Measurements from ENCODE around the gene ZNF277.

Gene ZNF277

DNA sequence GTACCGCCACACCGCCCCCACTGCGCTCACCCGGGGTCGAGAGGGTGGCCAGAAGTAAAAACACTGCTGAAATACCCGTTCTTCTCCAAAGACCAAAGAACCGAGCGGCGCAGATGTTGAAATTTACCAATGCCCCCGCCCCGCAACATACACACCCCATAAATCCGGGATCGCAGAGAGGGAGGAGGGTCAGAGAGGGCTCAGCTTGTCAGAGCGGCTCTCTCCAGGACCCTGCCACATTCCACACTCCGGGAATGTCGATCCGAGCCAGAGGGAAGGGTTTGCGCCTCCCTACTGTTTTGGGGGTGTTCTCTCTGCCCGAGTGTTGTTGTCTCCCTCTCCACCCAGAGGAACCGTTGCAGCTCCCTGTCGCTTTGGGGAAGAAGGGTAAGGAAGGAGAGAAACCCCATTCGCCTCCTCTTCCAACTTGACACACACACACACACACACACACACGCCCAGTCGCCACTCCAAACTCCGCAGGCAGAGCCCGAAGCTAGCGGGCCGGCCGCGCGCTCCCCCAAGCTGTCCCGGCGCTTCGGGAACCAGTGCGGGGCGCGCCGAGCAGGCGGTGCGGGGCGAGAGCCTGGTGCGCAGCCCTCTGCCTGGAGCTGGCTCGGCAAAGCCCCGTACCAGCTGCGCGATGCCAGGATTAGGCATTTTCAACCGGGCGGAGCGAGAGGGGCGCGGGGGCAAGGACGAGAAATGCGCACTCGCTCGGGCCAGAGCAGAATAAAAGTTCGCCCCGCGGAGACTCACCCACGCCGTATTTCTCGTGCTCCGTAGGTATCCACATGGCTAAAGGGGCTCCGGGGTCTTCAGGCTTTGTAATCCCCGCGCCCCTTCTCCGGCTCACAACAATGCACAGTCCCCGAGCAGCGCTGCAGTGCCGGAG, 905 bp upstream of the ZNF277 start:
- DNase-seq (ENCODE audit: extremely low spot score, insufficient read length, low read depth) (peak; percentile 8), FAIRE-seq (no peak)

DNA sequence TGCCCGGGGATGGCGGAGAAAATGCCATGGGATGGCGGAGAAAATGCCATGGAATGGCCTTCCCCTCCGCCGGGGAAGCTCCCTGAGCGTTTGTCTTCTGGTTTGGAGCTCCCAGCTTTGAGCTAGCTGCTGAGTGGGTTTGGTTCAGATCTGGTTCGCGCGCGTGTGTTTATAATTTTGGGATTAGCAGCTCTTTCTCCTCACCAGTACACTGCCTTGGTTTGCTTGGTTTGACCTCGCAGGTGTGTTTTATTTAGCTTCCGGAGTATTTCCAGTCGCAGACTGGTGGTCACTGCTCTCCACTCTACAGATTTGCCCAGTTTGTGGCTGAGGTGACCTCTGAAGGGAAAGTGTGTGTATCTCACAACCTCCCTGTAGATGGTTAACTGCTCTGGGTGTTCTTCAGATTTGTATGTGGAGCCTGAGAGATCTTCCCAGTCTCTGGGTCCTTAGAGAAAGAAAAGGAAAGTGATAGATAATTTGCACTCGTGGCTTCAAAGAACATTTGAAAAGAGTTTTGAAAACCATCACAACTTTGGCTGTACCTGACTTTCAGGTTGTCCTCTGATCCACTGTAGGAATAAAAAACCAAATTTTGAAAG, 597 bp downstream of the ZNF277 start:
- no peak for DNase-seq (ENCODE audit: extremely low spot score, insufficient read length, low read depth)
- FAIRE-seq, result no peak

- FAIRE-seq, result no peak
- no peak for DNase-seq (ENCODE audit: extremely low spot score, insufficient read length, low read depth)
Observed at GRCh38 chr7:112207765-112208164, 1.3 kb downstream of the ZNF277 start.

- FAIRE-seq (no peak), DNase-seq (ENCODE audit: extremely low spot score, insufficient read length, low read depth) (no peak)
Observed at GRCh38 chr7:112211348-112211907, 4.9 kb downstream of the ZNF277 start.

DNA sequence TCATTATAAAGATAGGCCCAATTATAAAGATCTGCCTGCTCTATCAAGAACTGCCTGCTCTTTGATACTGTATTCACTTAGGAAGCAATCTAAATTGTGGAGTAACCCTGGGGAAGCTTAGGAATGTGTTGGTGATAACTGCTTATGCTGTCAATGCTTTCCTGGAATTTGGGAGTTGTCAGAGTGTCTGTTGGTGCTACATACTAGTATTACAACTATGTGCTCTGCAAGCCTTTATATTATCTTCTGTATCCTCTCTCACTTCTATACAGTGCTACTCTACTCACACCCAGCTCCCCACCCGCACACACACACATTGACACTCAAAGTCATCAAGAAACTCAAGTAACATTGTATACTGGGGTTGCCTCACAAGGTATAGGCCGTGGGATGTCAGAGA, 6.1 kb downstream of the ZNF277 start:
- FAIRE-seq, result no peak
- no peak for DNase-seq (ENCODE audit: extremely low spot score, insufficient read length, low read depth)

- FAIRE-seq (no peak), DNase-seq (ENCODE audit: extremely low spot score, insufficient read length, low read depth) (no peak)
Observed at GRCh38 chr7:112213735-112214134, 7.2 kb downstream of the ZNF277 start.

GRCh38 chr7:112214268-112214667, 7.8 kb downstream of the ZNF277 start:
- DNase-seq (ENCODE audit: extremely low spot score, insufficient read length, low read depth), result no peak
- FAIRE-seq, result no peak

GRCh38 chr7:112214883-112215282, 8.4 kb downstream of the ZNF277 start:
- no peak for FAIRE-seq
- no peak for DNase-seq (ENCODE audit: extremely low spot score, insufficient read length, low read depth)

- DNase-seq (ENCODE audit: extremely low spot score, insufficient read length, low read depth), result no peak
- no peak for FAIRE-seq
Observed at GRCh38 chr7:112215787-112216186, 9.3 kb downstream of the ZNF277 start.

GRCh38 chr7:112220877-112221434, 14.5 kb downstream of the ZNF277 start:
- FAIRE-seq, result no peak

DNA sequence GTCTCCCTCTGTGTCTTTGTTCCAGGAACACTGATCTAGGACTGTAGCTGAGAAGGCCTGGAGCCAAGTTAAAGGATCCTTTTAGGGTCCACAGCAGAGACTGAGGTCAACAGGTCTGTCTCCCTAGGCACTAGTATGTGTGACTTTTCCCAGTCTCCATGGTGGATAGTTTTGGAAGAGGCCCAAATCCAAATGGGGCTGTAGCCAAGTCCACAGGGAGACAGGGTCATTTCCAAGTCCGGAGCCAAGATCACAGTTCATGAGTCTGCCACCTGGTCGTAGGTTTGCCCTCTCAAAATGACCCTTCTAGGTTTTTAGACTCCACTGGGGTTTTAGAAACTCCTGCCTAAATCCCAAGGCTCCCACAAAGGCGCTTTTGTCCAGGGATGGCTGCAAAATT, 16.8 kb downstream of the ZNF277 start:
- DNase-seq (ENCODE audit: extremely low spot score, insufficient read length, low read depth) (no peak), FAIRE-seq (no peak)

More at GRCh38 chr7:112220877-112221434, 14.5 kb downstream of the ZNF277 start:
- no peak for DNase-seq (ENCODE audit: extremely low spot score, insufficient read length, low read depth)

- DNase-seq (ENCODE audit: extremely low spot score, insufficient read length, low read depth), result no peak
- no peak for FAIRE-seq
Observed at GRCh38 chr7:112224186-112224585, 17.7 kb downstream of the ZNF277 start.

DNA sequence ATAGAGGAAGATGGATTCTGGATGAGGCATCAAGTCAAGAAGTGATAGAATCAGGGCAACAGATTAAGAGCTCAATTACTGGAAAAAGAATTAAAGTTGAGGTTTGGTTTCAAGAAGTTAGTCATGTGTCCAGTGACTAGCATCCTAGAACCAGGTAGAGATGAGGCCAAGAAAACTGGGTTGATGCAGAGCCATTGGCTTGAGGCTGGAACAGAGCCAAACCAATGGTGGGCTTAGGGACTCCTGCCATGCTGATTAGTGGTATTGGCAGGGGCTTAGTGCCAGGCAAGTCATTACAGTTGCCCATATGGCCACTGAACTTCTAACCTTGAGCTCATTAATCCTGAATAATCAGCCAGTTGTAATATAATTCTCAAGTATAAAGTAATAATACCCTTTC, 18.5 kb downstream of the ZNF277 start:
- DNase-seq (ENCODE audit: extremely low spot score, insufficient read length, low read depth), result no peak
- no peak for FAIRE-seq

DNA sequence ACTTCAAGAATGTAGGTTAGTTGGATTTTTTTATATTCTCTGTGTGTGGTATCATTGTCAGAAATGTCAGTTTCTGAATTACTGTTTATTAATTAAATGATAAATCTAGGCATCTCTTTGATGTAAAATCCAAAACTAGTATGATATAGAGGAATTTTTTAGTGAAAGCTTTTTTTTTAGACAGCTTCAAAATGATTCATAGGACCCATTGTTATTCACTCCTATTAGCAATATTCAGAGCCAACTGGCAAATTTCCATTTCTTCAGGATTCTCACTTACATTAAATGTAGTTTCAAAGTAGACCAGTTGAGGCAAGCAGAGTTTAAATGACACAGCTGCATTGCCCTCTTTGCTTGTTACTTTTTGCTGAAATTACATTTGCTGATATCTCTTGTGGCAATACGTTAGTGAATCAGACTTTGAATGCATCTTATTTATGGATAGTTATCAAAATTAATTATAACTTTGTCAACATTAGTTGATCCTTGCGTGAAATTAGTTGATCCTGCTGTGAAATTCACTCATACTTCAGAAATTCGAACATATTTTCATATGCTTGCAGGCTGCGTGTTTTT, 20.3 kb downstream of the ZNF277 start:
- DNase-seq (ENCODE audit: extremely low spot score, insufficient read length, low read depth) (no peak), FAIRE-seq (no peak)

GRCh38 chr7:112228632-112229031, 22.1 kb downstream of the ZNF277 start:
- FAIRE-seq (no peak), DNase-seq (ENCODE audit: extremely low spot score, insufficient read length, low read depth) (no peak)

- FAIRE-seq, result no peak
Observed at GRCh38 chr7:112232212-112232978, 25.9 kb downstream of the ZNF277 start.

GRCh38 chr7:112233048-112233697, 26.7 kb downstream of the ZNF277 start:
- FAIRE-seq (no peak), DNase-seq (ENCODE audit: extremely low spot score, insufficient read length, low read depth) (no peak)

More at GRCh38 chr7:112232212-112232978, 25.9 kb downstream of the ZNF277 start:
- DNase-seq (ENCODE audit: extremely low spot score, insufficient read length, low read depth), result no peak

DNA sequence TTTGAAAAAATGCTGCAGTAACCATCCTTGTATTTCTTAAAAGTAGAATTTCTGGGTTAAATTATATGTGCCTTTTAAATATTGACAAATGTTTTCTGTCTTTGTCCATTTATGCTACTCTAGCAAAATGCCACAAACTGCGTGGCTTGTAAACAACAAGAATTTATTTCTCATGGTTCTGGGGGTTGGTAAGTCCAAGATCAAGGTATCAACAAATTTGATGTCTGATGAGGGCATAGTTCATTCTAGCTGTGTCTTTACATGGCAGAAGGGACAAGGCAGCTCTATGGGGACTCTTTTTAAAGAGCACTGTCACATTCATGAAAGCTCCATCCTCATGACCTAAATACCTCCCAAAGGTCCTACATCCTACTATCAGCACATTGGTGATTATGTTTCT, 27.7 kb downstream of the ZNF277 start:
- FAIRE-seq, result no peak

DNA sequence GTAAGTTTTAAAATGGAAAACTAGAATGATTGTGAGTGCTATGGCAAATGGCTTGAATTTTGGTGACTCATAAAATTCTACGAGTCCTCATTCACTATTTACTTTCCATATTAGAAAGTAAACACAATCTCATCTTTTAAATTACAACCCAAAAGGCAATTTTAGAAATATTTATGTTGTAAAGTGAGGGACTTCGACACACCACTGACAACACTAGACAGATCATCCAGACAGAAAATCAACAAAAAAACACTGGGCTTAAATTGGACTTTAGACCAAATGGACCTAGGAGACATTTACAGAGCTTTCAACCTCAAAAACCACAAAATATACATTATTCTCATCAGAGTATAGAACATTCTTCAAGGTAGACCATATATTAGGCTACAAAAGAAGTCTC, 30.1 kb downstream of the ZNF277 start:
- FAIRE-seq, result no peak

More for the DNA sequence above, 27.7 kb downstream of the ZNF277 start:
- no peak for DNase-seq (ENCODE audit: extremely low spot score, insufficient read length, low read depth)

More for the DNA sequence above, 30.1 kb downstream of the ZNF277 start:
- DNase-seq (ENCODE audit: extremely low spot score, insufficient read length, low read depth), result no peak
